ENCODE data around the gene UGT1A6. TPM values are rescaled to one million over a fixed set of nuclear protein-coding genes. Genes with fewer than 3 reads are reported as not detected.

The UGT1A6 gene
- total RNA-seq, 3 donors from 2014 or later = not detected

- H3K27ac ChIP-seq = no peak overlapping the region
- no peaks in the 10 kb centered on the region for H3K27me3 ChIP-seq
- intact Hi-C loops (cut with DNase I; ENCODE audit: low total_unique reads) = no loop called here
- TF ChIP-seq POLR2A (IDR thresholded peaks at IDR 0.05) (no peak), CTCF (IDR thresholded peaks at IDR 0.05) (no peak), POLR2AphosphoS5 (IDR thresholded peaks at IDR 0.05) (no peak)
- no peaks in the 10 kb centered on the region for H3K4me1 ChIP-seq
- no peaks in the 10 kb centered on the region for H3K9me3 ChIP-seq
- no peaks in the 10 kb centered on the region for H3K36me3 ChIP-seq
- H3K4me3 ChIP-seq = no peak overlapping the region
- DNase-seq (ENCODE audit: low spot score in 2 of 2) = no peak
Observed at GRCh38 chr2:233768076-233768475, 75.4 kb downstream of the UGT1A6 start.

- Histone ChIP-seq H3K4me1 (no peaks in the 10 kb centered on the region), H3K36me3 (no peaks in the 10 kb centered on the region), H3K27ac (no peak overlapping the region), H3K4me3 (no peak overlapping the region), H3K27me3 (no peaks in the 10 kb centered on the region), H3K9me3 (no peaks in the 10 kb centered on the region)
- intact Hi-C loops (cut with DNase I; ENCODE audit: low total_unique reads) = no loop called here
- no peak for DNase-seq (ENCODE audit: low spot score in 2 of 2)
- TF ChIP-seq POLR2AphosphoS5 (IDR thresholded peaks at IDR 0.05) (no peak), CTCF (IDR thresholded peaks at IDR 0.05) (no peak), POLR2A (IDR thresholded peaks at IDR 0.05) (no peak)
Observed at GRCh38 chr2:233769260-233769659, 76.6 kb downstream of the UGT1A6 start.

GRCh38 chr2:233772153-233772552, 79.5 kb downstream of the UGT1A6 start:
- Histone ChIP-seq H3K27ac (no peak overlapping the region), H3K27me3 (no peaks in the 10 kb centered on the region), H3K4me3 (no peak overlapping the region), H3K4me1 (no peaks in the 10 kb centered on the region), H3K36me3 (no peaks in the 10 kb centered on the region), H3K9me3 (peaks cover 0 to 6% of the 10 kb centered on the region in 2 donors)
- intact Hi-C loops (cut with DNase I; ENCODE audit: low total_unique reads) = no loop called here
- TF ChIP-seq POLR2A (IDR thresholded peaks at IDR 0.05) = no peak
- no peak for TF ChIP-seq CTCF (IDR thresholded peaks at IDR 0.05)
- TF ChIP-seq POLR2AphosphoS5 (IDR thresholded peaks at IDR 0.05) = no peak
- no peak for DNase-seq (ENCODE audit: low spot score in 2 of 2)

- intact Hi-C loops (cut with DNase I; ENCODE audit: low total_unique reads) = no loop called here
- H3K9me3 ChIP-seq = peaks cover 0 to 6% of the 10 kb centered on the region in 2 donors
- no peaks in the 10 kb centered on the region for H3K36me3 ChIP-seq
- H3K27ac ChIP-seq = no peak overlapping the region
- TF ChIP-seq POLR2AphosphoS5 (IDR thresholded peaks at IDR 0.05) (no peak), POLR2A (IDR thresholded peaks at IDR 0.05) (no peak), CTCF (IDR thresholded peaks at IDR 0.05) (no peak)
- H3K4me1 ChIP-seq = no peaks in the 10 kb centered on the region
- DNase-seq (ENCODE audit: low spot score in 2 of 2) = no peak
- no peaks in the 10 kb centered on the region for H3K27me3 ChIP-seq
- no peak overlapping the region for H3K4me3 ChIP-seq
Observed at GRCh38 chr2:233772583-233772982, 79.9 kb downstream of the UGT1A6 start.

GRCh38 chr2:233773854-233774253, 81.2 kb downstream of the UGT1A6 start:
- Histone ChIP-seq H3K27me3 (no peaks in the 10 kb centered on the region), H3K4me1 (no peaks in the 10 kb centered on the region), H3K9me3 (peaks cover 0 to 6% of the 10 kb centered on the region in 2 donors), H3K4me3 (no peak overlapping the region), H3K27ac (no peak overlapping the region), H3K36me3 (no peaks in the 10 kb centered on the region)
- DNase-seq (ENCODE audit: low spot score in 2 of 2) = no peak
- TF ChIP-seq POLR2AphosphoS5 (IDR thresholded peaks at IDR 0.05) (no peak), POLR2A (IDR thresholded peaks at IDR 0.05) (no peak), CTCF (IDR thresholded peaks at IDR 0.05) (no peak)
- intact Hi-C loops (cut with DNase I; ENCODE audit: low total_unique reads) = no loop called here

Data from breast epithelium (tissue), 4 donors.